ENCODE results near the gene SYCP2. TPM values are rescaled to one million over a fixed set of nuclear protein-coding genes. Genes with fewer than 3 reads are reported as not detected.

The SYCP2 gene
- total RNA-seq, 1 experiment from 2014 or later: 0.35 TPM

- DNase-seq (ENCODE audit: low read depth): no peak
Measured at GRCh38 chr20:59839400-59839799, 94.0 kb downstream of the SYCP2 start.

DNA sequence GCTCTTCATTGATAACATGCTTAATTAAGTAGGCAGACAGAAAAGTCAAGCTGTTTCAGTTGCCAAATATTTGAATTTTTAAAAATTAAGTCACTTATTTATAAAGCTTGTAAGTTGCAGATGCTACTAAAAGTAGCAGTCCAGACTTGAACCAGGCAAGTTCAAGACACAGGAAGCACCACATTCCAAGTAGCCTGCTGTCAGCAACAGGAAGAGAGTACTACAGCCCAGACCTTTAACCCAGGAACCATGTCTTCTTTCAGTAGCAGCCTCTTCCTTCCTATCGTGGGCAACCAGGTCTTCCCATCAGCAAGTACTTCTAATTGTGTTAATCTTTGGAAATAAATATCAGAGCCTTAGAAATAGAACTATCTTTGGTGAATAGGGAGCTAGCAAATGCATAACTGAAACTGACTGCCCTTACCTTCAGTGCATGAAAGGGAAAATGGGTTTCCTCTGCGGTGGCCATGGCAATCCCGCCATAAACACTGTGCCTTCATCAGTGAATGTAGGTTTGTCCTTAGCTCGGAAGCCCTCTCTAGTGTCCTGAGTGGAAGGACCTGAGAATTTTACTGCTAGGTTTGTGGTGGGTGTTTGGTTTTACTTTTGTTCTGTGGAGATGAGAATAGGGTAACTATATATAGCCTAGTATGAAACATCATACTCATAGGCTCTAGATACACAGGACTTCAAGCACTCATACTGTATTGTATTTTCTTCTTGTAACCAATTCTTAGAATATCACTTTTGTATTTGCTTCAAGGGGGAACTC, 95.6 kb downstream of the SYCP2 start:
- no peak for DNase-seq (ENCODE audit: low read depth)

GRCh38 chr20:59836767-59837166, 96.7 kb downstream of the SYCP2 start:
- no peak for DNase-seq (ENCODE audit: low read depth)

DNA sequence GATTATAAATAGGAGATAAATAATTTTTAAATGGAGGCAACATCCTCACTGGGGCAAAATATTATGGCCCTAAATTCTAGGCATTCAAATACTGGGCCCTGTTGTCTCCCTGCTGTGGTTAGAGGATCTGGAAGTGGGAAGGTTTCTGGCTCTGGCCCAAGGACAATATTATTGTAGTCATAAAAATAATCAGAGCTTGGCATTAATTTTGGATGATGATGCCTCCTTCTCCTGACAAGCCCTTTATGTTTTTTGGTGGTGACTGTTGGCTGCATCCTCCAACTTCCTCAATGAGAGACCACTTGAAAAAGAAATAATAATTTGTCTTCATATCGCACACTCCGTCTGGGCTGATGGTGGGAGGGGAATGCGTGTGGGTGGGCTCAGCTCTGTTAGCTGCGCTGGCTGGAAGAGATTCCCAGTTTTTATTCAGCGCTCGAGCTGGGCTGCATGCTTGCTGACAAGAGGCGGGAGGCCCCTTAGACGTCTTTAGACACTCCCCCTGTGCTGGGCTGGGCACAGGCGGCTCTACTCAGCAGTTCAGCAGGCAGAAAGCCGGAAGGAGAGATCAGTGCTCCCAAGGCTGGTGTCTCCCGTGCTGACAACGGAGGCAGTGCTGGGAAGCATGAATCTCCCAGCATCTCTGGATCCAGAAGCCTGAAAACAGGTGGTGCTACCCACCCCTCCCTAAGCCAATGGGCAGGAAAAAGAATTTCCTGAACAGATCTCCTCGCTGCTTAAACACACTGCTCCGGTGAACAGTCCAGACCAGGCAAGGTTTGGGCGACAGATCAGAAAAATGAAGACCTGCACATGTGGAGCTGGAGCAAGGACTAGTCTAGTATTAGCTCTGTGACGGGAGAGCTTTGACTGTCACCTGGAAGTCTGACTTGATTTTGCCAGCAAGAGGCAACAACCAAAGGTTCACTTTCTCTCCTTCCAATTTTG, 97.7 kb downstream of the SYCP2 start:
- DNase-seq (ENCODE audit: low read depth): peak; percentile 3

GRCh38 chr20:59835057-59835447, 98.4 kb downstream of the SYCP2 start:
- no peak for DNase-seq (ENCODE audit: low read depth)

DNA sequence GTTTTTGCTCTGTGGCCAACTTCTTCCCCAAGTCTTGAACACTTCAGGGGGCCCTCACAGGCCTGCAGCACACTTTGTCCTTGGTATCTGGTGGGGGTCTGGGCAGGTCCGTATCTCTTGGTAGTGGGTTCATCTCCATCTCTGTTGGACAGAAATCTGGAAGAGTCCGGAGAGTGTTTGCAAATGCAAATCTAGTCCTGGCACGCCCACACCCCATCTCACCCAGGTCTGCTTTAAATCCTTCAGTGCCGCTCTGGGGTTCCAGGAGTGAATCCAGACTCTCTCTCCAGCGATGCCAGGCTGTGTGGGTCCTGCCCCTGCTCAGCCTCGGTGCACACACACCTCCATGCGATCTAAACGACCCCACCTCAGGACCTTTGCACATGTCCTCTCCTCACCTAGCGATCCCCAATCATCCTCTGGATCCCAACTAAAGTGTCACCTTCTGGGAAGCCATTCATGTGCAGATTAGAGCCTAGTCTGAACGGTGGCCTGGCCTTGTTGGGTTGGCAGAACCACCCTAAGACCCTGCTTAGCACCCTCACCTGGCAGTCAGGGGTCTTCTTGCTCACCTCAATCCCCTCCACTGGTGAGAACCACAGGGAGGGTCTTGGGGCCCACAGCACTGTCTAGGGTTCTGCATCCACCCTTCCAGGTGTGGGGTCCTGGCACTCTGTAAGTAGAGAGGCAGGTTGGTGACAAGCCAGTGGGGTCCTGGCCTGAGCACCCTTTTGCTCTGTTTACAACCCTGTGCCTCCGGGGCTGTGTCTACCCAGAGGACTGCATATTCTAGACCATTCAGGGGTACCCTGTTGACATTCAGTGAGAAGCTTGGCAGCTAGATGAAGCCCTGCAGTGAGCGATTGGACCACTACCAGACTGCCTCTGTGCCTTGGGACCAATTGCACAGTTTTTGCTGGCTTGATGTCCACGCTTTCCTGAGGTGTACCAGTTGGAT, 100.8 kb downstream of the SYCP2 start:
- no peak for DNase-seq (ENCODE audit: low read depth)

DNA sequence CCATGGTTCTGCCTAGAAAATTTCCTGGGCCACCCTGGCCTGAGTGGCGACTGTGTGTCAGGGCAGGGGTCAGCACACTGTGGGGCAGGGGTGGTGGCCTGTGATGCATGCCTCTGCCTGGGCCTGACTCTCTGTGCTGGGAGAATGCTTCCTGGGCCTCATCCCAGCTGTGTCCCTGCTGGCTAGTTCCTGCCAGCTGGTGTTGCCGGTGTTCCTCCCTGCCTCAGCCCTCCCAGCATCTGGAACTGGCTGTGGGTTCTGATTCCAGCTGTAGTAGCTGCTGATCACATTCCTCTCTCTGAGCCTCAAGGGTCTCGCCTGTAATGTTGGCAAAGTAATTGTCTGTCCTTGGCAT, 101.5 kb downstream of the SYCP2 start:
- no peak for DNase-seq (ENCODE audit: low read depth)

GRCh38 chr20:59831024-59831915, 102.2 kb downstream of the SYCP2 start:
- DNase-seq (ENCODE audit: low read depth): no peak

- DNase-seq (ENCODE audit: low read depth): no peak
Measured at GRCh38 chr20:59830665-59831023, 102.8 kb downstream of the SYCP2 start.

GRCh38 chr20:59829786-59830664, 103.4 kb downstream of the SYCP2 start:
- no peak for DNase-seq (ENCODE audit: low read depth)

DNA sequence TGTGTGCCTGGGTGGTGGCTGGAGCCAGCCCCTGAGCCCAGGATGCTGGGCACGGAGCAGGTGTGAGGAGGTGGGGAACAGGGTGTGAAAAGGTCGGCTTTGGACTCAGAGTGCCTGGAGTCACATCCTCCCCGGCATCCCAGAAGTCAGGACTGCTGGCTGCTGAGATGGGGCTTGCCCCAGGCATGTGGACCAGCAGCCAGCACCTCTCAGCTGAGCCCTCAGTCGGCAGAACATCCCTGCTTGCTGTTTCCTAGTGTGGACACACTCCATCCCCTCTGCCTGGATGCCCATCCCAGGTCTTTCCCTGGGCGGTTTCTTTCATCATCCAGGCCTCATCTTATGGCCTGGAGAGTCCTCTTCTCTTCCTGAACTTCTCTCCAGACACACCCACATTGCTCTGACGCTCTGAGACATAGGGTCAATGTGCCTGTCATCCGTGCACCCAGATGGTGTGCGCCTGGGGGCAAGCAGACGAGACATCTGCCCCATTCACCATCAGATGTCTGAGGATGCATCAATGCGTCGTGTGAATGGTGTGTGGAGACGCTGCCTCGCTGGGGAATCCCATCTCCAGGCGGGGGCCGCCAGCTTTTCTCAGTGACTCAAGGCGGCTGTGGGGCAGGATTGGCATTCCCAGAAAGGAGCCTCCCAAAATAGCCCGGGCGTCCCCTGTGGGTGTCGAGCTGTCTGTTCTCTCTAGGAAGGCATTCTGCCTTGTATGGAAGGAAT, 104.2 kb downstream of the SYCP2 start:
- DNase-seq (ENCODE audit: low read depth): no peak

DNA sequence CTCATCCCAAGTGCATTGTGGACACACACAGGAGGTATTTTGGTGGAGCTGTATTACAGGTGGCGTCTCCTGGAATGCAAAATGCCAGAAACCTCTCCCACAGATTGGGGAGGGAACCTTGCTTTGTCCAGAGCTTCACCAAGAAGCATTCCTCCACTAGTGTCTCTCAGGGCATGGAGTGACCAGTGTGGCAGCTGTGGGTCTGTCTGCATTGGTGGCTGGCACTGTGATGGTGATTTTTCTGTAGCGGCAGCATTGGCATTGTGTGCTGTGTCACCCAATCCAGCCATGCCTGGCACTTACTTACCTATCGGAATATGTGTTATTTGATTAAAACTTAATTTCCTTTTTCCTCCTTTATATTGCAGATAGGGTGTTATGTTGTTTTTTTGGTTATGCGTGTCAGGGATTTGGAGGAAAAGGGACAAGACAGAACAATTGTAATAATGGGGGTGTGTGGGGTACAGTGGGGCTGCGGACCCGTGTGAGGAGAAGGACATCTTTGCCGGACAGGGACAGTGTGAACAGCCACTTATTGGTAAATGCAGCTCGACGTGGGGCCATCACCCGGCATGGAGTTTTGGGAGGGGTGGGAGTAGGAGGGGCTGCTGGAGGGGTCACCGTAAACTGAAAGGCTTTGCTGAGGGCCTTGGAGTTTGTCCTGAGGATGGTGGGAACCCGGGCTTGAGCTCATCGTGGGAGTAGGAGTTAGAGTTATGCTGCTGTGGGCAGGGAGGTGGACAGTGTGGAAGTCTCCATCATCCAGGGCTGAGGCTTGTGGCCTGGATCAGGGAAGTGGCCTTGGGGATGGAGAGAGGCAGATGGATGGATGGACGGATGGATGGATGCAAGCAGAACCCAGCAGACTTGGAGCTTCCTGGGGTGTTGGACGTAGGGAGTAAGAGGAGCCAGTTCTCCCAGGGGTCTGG, 105.0 kb downstream of the SYCP2 start:
- DNase-seq (ENCODE audit: low read depth): no peak

DNA sequence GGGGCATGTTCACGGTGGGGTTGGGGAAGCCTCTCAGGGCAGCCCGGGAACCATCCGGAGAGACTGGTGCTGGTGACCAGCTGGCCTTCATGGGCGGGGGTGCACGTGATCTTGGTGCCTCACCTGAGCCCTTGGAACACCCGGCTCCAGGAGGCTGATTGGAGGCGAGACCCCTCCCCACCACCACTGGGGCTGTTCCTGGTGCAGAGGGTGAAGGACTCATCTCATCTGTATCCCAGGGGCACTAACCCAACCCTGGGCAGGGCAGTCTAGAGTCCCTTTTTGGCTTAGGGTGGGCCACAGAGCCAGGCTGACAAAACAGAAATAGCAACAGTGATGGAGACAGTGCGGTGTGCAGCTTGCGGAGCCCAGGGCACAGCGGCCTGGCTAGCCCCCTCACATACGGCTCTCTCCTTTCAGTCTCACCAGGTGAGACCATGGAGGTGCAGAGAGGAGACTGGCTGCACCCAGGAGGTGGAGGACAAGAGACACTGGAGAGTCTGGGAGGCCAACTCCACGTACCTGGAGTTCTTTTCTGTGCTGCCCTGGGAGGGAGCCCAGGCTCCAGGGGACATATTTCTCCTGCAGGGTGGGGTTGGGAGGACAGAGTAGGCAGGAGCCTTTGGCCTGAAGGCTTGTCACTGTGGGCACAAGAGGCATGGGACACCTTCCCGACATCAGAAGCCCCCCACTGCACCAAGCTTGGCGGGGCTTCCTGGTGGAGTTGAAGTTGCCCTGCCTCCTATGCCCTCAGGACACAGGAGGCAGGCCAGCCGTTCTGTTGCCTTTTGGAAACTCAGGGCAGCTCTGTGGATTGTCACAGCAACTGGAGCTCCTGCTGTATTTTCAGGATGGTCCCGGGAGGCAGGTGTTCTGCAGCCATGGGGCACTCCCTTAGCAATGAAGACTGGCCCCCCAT, 106.0 kb downstream of the SYCP2 start:
- DNase-seq (ENCODE audit: low read depth): no peak

DNA sequence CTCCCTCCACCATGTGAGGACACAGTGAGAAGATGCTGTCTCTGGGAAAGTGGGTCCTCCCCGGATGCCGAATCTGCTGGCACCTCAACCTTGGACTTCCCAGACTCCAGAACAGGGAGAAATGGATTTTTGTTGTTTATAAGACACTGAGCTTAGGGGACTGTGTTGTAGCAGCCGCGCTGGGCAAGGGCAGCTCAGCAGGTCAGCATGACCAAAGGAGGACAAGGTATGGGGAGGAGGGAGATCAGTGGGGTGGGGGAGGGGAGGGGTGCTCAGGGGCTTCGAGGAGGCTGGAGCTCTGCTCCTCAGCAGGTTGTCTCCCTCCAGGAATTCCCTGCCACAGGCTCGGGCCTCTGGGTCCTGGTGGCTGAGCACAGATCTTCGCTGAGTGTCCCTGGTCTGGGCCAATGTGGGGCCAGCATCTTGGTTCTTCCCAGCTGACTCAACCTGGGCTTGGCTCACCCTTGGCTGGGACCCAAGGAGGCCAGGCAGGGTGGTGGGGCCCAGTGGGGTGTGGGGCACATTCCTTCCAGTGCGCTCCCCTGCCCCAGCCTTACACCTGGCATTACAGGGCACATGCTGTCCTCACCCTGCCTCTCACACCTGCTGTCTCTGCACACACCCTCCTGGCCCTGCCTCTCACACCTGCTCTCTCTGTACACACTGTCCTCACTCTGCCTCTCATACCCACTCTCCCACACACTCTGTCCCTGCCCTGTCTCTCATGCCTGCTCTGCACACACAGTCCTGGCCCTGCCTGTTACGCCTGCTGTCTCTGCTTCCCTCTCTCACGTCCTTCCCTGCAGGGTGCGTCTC, 107.3 kb downstream of the SYCP2 start:
- no peak for DNase-seq (ENCODE audit: low read depth)

- no peak for DNase-seq (ENCODE audit: low read depth)
Measured at GRCh38 chr20:59825563-59825920, 107.9 kb downstream of the SYCP2 start.

All from HT1080 (cell line).